Stomach (tissue), 9 donors: Measurements from ENCODE around the gene PLXDC1. TPM values are rescaled to one million over a fixed set of nuclear protein-coding genes. Genes with fewer than 3 reads are reported as not detected.
A peak's percentile ranks its signal among the peaks of the same experiment; 100 is the strongest.

ENCODE experiments used
- DNase-seq, 2 donors: peaks; one replicate each; pipeline versions ENCODE4 v3.0.0 to v3.0.0-alpha.2; 2013 to 2019
- H3K27ac ChIP-seq, 5 donors: fragments of 200-600 bp in 4 of 5; sonication (generic) in 4 of 5; one replicate each; pipeline ENCODE4 v1.5.1; 2013 to 2019; ENCODE audit warnings: mild to moderate bottlenecking in 1 of 5, moderate library complexity in 1 of 5
- H3K27me3 ChIP-seq, 3 donors: fragments of 200-600 bp; sonication (generic); one replicate each; pipeline ENCODE4 v1.5.1; 2017 to 2019; ENCODE audit warnings: mixed run types in 1 of 3
- H3K36me3 ChIP-seq, 4 donors: fragments of 200-600 bp; sonication (generic); 1 replicate in 3 of 4; 2 replicates in 1 of 4; pipeline ENCODE4 v1.5.1; 2016 to 2019
- H3K4me1 ChIP-seq, 4 donors: fragments of 200-600 bp; sonication (generic); one replicate each; pipeline ENCODE4 v1.5.1; 2016 to 2019
- H3K4me3 ChIP-seq, 4 donors: fragments of 200-600 bp; sonication (generic) in 3 of 4; one replicate each; pipeline ENCODE4 v1.5.1; 2016 to 2019; ENCODE audit warnings: mild to moderate bottlenecking in 1 of 4
- H3K9me3 ChIP-seq, 4 donors: fragments of 200-600 bp; sonication (generic); one replicate each; pipeline ENCODE4 v1.5.1; 2016 to 2019
- EP300 ChIP-seq: sonication (generic); formaldehyde crosslinking; IDR thresholded peaks from one replicate; pipeline ENCODE4 v1.6.1; 2017; ENCODE audit warnings: antibody characterized with exemption
- POLR2A ChIP-seq, 4 donors: fragments of 450-650 bp; IDR thresholded peaks; one replicate each; pipeline ENCODE4 v1.6.1; 2016; ENCODE audit warnings: antibody characterized with exemption in 4 of 4, control low read depth in 2 of 4, mild to moderate bottlenecking in 1 of 4, moderate library complexity in 1 of 4
- POLR2AphosphoS5 ChIP-seq, 3 donors: sonication (generic); formaldehyde crosslinking; IDR thresholded peaks; one replicate each; pipeline ENCODE4 v1.6.1; 2016; ENCODE audit warnings: antibody characterized with exemption in 3 of 3
- WGBS, 5 donors: extraction: QIAGEN DNeasy Blood & Tissue Kit in 3 of 5; methylation state at CpG; one replicate each; pipeline versions ENCODE4 v1.1.5 to v1.1.7; 2013 to 2018; 5-methylcytosine and 5-hydroxymethylcytosine counted together
- intact Hi-C: fragments of 100-400 bp; cut with DNase I; formaldehyde crosslinking; loops from one replicate; pipeline ENCODE4 v1.15.1; 2023; ENCODE audit warnings: low total_unique reads
- polyA plus RNA-seq, 3 donors: library from polyadenylated mRNA; stranded (reverse); fragments of 200-250 nt; gene quantifications; one replicate each; pipeline ENCODE4 v1.2.3, GENCODE V29; 2013
- total RNA-seq, 5 donors: library from RNA; depleted of rRNA; stranded (reverse); fragments of >200 nt; gene quantifications; one replicate each; pipeline versions ENCODE4 v1.1.0 to v1.2.3, GENCODE V29; 2014 to 2016
- TF ChIP-seq, protein P1 (sequence below), 7 experiments: fragments of 450-650 bp in 4 of 7; fragments of 200-600 bp in 3 of 7; sonication (generic) in 3 of 7; IDR thresholded peaks; one replicate each; pipeline ENCODE4 v1.5.1; 2016 to 2019; ENCODE audit warnings: antibody characterized with exemption in 7 of 7, control low read depth in 2 of 7, mild to moderate bottlenecking in 1 of 7
- donor health status: healthy with polysubstance abuse.
- donor health status: Bipolar disorder and iron deficiency.
- donor health status: healthy.

Gene PLXDC1
- total and polyA plus RNA-seq, 8 donors, result 0.58 to 77.2 (median 4.4) TPM

- peaks cover 5 to 19% (median 14%) of the 10 kb centered on the region in 4 donors for H3K36me3 ChIP-seq
- H3K4me1 ChIP-seq, result peaks cover 0 to 20% (median 5%) of the 10 kb centered on the region in 4 donors
- H3K9me3 ChIP-seq, result no peaks in the 10 kb centered on the region
- peak in 1 of 2 donors; percentile 6 for DNase-seq
- TF ChIP-seq EP300 (no peak), POLR2AphosphoS5 (IDR thresholded peaks at IDR 0.05) (no peak)
- TF ChIP-seq, protein P1, sequence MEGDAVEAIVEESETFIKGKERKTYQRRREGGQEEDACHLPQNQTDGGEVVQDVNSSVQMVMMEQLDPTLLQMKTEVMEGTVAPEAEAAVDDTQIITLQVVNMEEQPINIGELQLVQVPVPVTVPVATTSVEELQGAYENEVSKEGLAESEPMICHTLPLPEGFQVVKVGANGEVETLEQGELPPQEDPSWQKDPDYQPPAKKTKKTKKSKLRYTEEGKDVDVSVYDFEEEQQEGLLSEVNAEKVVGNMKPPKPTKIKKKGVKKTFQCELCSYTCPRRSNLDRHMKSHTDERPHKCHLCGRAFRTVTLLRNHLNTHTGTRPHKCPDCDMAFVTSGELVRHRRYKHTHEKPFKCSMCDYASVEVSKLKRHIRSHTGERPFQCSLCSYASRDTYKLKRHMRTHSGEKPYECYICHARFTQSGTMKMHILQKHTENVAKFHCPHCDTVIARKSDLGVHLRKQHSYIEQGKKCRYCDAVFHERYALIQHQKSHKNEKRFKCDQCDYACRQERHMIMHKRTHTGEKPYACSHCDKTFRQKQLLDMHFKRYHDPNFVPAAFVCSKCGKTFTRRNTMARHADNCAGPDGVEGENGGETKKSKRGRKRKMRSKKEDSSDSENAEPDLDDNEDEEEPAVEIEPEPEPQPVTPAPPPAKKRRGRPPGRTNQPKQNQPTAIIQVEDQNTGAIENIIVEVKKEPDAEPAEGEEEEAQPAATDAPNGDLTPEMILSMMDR (IDR thresholded peaks at IDR 0.05), result no peak
- H3K27ac ChIP-seq, result no peak overlapping the region
- H3K27me3 ChIP-seq, result no peaks in the 10 kb centered on the region
- no peak overlapping the region for H3K4me3 ChIP-seq
- intact Hi-C loops, result no loop called here
- WGBS, 5 donors, result 44 to 75% (median 52%) methylated on average over 5 of the region's 5 CpGs
These were observed 20.5 kb upstream of the PLXDC1 start for GRCh38 chr17:39171933-39172332.

GRCh38 chr17:39170558-39170957 lies 19.1 kb upstream of the PLXDC1 start:
- Histone ChIP-seq H3K9me3 (no peaks in the 10 kb centered on the region), H3K4me1 (peaks cover 0 to 33% (median 14%) of the 10 kb centered on the region in 4 donors), H3K27me3 (peaks cover 0 to 4% (median 2%) of the 10 kb centered on the region in 3 donors), H3K4me3 (no peak overlapping the region), H3K36me3 (peaks cover 0 to 5% (median 2%) of the 10 kb centered on the region in 4 donors), H3K27ac (no peak overlapping the region)
- TF ChIP-seq, protein P1 (IDR thresholded peaks at IDR 0.05), result no peak
- intact Hi-C loops, result no loop called here
- WGBS, 5 donors, result 64 to 82% (median 75%) methylated on average over 6 of the region's 6 CpGs
- no peak for DNase-seq

GRCh38 chr17:39170109-39170508 lies 18.7 kb upstream of the PLXDC1 start:
- Histone ChIP-seq H3K9me3 (no peaks in the 10 kb centered on the region), H3K27me3 (peaks cover 0 to 8% (median 6%) of the 10 kb centered on the region in 3 donors), H3K27ac (no peak overlapping the region), H3K4me3 (no peak overlapping the region), H3K36me3 (peaks cover 0 to under 1% (median 0%) of the 10 kb centered on the region in 4 donors), H3K4me1 (peaks cover 4 to 36% (median 18%) of the 10 kb centered on the region in 4 donors)
- TF ChIP-seq, protein P1 (IDR thresholded peaks at IDR 0.05), result no peak
- TF ChIP-seq POLR2AphosphoS5 (IDR thresholded peaks at IDR 0.05) (no peak), POLR2A (IDR thresholded peaks at IDR 0.05) (no peak), EP300 (no peak)
- DNase-seq, result peak in 1 of 2 donors; percentile 2
- intact Hi-C loops, result no loop called here
- 56 to 72% (median 60%) methylated on average over 4 of the region's 4 CpGs for WGBS, 5 donors

- TF ChIP-seq, protein P1 (IDR thresholded peaks at IDR 0.05), result no peak
- no peak for TF ChIP-seq POLR2AphosphoS5 (IDR thresholded peaks at IDR 0.05)
- TF ChIP-seq POLR2A (IDR thresholded peaks at IDR 0.05), result no peak
- TF ChIP-seq EP300, result no peak
- H3K36me3 ChIP-seq, result no peaks in the 10 kb centered on the region
- H3K27ac ChIP-seq, result no peak overlapping the region
- H3K4me3 ChIP-seq, result no peak overlapping the region
- peaks cover 0 to 10% (median 6%) of the 10 kb centered on the region in 3 donors for H3K27me3 ChIP-seq
- WGBS, 5 donors, result 69 to 90% (median 75%) methylated on average over 3 of the region's 3 CpGs
- H3K9me3 ChIP-seq, result no peaks in the 10 kb centered on the region
- intact Hi-C loops, result no loop called here
- DNase-seq, result peak in 1 of 2 donors; percentile 1
- peaks cover 10 to 36% (median 21%) of the 10 kb centered on the region in 4 donors for H3K4me1 ChIP-seq
These were observed 18.1 kb upstream of the PLXDC1 start for GRCh38 chr17:39169518-39169917.
